Stimulated activated CD4-positive, alpha-beta T cell treated with anti-CD3 and anti-CD28 coated beads, Interleukin-15, amount 100 ng/mL, for 24 hours (primary cell): ENCODE results near the gene VWA5B2.

Source experiments
- DNase-seq: peaks from one replicate; pipeline ENCODE4 v3.0.0-alpha.2; 2020

The VWA5B2 gene

GRCh38 chr3:184282941-184283340 lies 53.6 kb downstream of the VWA5B2 start:
- DNase-seq, result no peak

GRCh38 chr3:184283681-184284080 lies 54.3 kb downstream of the VWA5B2 start:
- no peak for DNase-seq

- DNase-seq, result peak; percentile 48
Observed at GRCh38 chr3:184284696-184285095, 55.3 kb downstream of the VWA5B2 start.

- peak; percentile 79 for DNase-seq
Observed at GRCh38 chr3:184289426-184289938, 60.1 kb downstream of the VWA5B2 start.

GRCh38 chr3:184290331-184290730 lies 60.9 kb downstream of the VWA5B2 start:
- DNase-seq, result no peak

- DNase-seq, result no peak
Observed at GRCh38 chr3:184291044-184291737, 61.8 kb downstream of the VWA5B2 start.
